HG02938 (cell line): Measurements from ENCODE around the gene TAS2R7.
"Not testable (repeated sequence)": the region's sequence is repeated elsewhere in the genome, so short reads cannot be mapped to it uniquely, and the experiment has no call there.

Experiments used
- ATAC-seq: cut with Tn5 transposase; IDR thresholded peaks from one replicate; pipeline ENCODE4 v1.9.1; 2021; ENCODE audit warnings: mild to moderate bottlenecking, moderate library complexity; ENCODE audit not compliant: unreplicated experiment

The TAS2R7 gene, protein sequence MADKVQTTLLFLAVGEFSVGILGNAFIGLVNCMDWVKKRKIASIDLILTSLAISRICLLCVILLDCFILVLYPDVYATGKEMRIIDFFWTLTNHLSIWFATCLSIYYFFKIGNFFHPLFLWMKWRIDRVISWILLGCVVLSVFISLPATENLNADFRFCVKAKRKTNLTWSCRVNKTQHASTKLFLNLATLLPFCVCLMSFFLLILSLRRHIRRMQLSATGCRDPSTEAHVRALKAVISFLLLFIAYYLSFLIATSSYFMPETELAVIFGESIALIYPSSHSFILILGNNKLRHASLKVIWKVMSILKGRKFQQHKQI

DNA sequence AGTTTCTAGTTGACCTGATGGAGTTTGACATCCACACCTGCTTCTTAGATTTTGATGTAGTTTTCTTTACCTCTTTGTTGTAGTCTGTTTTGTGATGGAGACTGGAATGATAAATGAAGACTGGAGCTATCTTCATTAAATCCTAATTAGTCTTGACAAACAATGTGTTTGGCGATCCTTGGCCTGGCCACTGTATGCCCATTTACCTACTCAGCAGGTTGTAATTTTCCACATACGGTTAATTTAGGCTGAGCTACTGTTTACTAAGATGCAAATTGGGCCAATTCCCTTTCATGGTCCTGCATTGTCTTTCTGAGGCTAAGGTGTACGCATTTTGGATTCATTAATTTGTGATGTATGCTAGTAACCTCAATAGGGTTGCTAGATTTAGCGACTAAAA lies at the start of gene TAS2R7:
Gene TAS2R7 (minus strand): TSS at position 41 of the 400 bp plus-strand sequence. CDS start 57 bp downstream, outside the sequence.
- no peak for ATAC-seq

DNA sequence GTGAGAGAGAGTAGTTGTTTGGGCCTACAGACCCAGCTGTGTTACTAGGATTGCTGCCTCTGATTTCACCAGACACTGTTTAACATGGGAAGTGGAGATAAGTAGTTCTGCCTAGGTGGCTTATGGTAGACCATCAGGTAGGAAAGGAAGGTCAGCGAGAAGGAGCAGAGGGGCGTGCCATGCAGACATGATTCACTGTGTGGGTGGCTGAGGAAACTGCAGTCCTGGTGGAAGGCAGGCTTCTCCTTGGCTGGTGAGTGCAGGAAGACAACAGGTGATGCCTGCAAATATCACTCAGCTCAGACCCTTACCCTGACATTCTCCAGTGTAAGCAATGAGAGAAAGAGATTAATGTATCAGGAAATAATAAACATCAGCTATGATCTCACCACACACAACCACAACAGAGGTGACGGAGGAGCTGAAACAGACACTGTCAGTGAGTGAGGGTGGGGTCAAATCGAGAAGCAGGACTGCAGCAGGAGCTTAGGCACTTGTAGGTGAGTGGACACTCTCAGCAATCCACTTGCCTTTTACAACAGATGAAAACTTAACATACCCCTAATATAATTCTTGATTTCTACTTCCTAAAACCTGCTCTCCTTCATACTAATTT lies 48.9 kb upstream of the TAS2R7 start:
- ATAC-seq: no peak

DNA sequence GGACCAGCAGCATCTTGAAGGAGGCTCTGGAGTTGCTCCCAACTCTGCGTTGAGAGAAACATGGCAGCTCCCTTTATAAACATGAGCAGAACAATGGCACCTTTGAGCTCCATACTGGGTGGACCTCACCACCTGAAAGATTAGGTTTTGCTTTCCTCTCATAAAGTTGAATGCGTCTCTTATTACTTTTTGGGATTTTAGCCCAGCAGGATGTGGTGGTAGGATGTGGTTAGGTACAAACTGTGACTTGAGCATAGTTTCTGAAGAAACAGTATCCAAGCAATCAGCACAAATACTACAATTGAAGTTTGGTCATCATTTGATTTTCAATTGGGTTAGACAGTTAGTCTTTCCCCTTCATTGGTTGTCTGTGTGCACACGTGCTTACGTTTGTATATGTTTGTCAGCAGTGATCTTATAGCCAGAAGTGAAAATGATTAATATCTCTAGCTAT lies 47.0 kb upstream of the TAS2R7 start, which contains the start of gene PRR4:
Gene PRR4 (minus strand): TSS at position 51 of the 454 bp plus-strand sequence. CDS start 38 bp downstream, at position 13.
- ATAC-seq: peak; percentile 60

DNA sequence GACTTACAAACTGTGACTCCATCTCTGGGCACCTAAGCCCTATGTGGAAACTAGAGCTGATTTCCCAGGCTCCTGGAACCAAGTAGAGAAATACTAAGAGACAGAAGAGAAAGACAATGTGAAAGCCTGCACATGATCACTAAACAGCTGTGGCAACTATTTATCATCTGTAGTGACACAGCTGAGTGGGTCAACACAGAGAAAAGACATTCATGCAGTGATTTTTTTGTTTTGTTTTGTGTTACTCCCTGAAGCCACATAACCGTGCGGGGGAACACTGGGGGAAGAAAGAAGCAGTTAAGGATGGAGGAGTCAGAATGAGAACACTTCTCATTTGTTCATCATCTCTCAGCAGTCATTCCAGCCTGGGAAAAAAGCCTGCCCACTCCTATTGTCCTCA lies 45.3 kb upstream of the TAS2R7 start:
- no peak for ATAC-seq

DNA sequence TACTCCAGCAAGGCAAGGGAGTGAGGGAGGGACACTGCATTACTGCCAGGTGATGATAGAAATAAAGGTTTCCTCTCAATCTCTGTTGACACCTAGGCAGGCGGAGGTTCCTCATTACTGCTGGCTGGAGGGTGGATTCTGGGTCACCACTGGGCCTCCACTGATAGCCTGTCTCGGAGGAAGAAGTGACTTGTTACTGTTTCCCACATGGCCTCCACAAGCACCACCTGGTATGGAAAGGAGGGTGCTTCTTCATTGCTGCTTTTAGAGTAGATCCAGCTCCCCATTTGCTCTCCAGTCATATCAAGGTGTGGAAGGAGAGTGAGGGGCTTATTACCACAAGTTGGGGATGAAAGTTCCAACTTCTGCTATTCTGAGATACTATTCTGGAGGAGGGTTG lies 40.4 kb upstream of the TAS2R7 start:
- ATAC-seq: no peak

DNA sequence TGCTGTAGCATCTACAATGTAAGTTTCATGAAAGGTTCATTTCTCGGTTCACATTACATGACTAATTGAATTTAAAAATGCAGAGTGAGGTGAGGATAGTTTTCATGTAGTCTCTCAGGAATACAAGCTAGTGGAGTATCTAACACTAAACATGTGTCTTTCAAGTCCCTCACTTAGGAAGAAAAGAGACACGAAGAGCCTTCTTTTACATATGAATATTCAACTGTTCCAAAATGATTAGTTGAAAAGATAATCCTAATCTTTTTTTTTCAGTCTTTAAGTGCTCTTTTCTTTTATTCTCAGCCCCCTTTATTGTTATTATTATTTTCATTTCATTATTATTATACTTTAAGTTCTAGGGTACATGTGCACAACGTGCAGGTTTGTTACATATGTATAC lies 36.0 kb upstream of the TAS2R7 start:
- ATAC-seq: no peak

DNA sequence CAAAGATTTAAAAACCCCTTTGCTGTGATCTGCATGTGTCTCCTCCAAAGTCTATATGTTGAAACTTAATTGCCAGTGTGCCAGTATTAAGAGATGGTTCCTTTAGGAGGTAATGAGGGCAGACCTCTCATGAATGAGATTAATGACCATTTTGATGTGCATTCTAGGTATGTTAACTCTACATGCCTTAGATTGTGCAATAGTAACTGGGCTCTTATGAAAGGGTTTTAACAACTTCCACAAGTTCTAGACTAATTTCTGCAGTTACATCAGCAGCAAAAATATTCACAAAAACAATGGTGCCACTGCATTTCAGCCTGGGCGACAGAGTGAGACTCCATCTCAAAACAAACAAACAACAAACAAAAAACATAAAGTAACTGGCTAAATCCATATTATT lies 27.6 kb upstream of the TAS2R7 start:
- ATAC-seq: no peak

DNA sequence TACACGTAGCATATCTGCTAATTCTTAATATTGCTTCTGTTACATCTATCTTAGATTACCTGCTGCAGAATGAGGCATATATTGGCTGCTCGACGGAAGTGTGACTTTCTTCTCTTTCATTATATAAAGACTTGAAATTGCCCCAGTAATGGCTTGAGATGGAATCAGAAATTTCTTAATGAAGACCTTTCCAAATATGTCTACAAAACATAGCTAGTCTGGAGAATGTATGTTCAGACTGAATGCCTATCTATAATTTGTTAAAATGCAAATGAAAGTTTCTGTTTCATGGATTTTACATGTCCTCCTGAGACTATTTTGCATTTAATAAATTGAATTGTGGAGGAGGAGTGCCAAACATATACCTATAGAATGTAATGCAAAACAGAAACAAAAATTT lies 23.8 kb upstream of the TAS2R7 start, which contains the start of gene TAS2R10:
Gene TAS2R10 (minus strand): TSS at position 101 of the 400 bp plus-strand sequence. CDS start 89 bp downstream, at position 12.
- no peak for ATAC-seq

DNA sequence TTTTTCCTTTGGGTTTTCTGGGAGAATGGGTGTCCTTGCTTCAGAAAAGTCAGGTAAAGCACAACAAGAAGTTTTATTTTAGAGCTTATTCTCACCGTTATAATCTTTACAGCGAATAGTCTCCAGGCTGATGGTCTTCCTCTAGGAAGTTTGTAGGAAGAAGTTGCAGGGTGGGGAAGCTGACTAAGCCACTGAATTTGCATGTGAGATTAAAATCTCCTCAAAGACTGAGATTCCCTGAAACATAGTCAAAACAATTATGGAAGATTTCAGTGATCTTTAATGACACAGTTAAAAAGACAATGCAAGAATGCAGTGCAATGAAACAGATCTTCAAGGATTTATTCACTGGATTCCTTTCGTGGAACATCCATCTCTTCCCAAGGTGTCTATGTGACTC lies 22.5 kb upstream of the TAS2R7 start:
- ATAC-seq: no peak

DNA sequence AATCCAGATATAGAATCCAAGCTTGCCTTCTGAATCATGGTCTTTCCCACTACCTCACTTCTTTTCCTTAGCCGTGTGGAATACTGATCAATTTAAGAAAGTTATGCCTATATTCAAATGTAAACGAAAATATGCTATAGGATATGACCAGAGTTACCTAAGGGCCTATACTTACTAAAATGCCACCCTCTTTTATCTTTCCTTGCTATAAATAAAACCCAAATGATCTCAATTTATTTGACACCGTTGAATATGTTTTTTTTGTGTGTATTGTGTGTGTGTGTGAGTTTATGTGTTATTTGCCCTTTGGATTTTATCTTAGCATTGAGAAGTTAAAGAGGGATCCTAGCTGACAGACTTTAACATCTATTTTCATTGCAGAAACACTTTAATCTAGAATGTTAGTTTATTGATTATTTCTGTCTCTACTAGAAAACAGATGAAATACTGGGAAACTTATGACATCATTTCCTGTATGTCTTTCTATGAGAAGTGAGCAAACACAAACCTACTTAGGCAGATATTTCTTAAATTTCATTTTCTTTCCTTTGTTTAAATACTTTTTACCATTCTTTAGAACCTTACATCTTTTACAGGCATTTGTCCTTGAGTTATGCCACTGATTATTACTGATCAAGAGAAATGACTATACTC lies 9.6 kb upstream of the TAS2R7 start:
- no peak for ATAC-seq

DNA sequence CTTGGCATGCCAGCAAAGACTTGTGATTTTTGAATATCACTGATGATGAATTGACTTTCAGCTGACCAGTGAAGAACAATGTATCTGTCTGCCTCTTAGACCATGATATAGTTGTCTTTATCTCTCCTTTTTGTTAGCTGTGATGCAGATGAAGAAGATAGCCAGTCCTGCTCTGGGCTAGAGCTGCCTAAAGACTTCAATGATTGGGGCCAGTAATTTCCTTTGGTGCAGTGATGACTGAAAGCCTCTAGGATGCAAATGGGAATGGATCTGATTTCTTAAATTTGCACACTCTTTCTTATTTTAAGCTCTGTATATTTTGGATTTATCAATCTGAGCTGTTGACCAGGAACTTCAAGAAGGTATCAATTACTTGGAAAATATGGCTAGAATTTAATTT lies 7.6 kb upstream of the TAS2R7 start, which contains the start of gene TAS2R9:
Gene TAS2R9 (minus strand): TSS at position 101 of the 400 bp plus-strand sequence. CDS start 93 bp downstream, at position 8.
- no peak for ATAC-seq

DNA sequence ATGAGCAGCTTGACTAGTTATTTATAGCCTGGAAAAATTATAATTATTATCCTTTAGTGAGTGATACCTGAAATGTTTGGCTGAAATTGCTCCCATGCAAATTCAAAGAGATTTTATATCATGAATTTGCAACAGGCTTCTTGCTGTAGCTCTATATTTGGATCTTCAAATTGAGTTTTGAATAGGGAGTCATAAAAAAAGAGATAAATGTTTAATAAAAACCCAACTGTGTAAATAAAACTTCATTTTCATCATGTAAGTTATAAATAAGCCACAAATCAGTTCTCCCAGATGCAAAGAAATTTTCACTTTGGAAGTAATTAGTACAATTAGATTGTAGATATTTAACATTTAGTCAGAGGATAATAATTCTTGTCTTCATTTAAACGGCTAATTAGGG lies 4.8 kb upstream of the TAS2R7 start, which contains the start of gene TAS2R8:
Gene TAS2R8 (minus strand): TSS at position 101 of the 400 bp plus-strand sequence. CDS start 306 bp downstream, outside the sequence.
- no peak for ATAC-seq

DNA sequence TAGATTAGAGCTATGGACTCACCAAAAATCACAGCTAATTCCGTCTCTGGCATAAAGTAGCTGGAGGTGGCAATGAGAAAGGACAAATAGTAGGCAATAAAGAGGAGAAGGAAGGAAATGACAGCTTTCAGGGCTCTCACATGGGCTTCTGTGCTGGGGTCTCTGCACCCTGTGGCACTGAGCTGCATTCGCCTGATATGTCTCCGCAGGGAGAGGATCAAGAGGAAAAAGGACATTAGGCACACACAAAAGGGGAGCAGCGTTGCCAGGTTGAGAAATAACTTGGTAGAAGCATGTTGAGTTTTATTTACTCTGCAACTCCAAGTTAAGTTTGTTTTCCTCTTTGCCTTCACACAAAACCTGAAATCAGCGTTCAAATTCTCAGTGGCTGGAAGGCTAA lies 686 bp downstream of the TAS2R7 start:
- ATAC-seq: no peak

DNA sequence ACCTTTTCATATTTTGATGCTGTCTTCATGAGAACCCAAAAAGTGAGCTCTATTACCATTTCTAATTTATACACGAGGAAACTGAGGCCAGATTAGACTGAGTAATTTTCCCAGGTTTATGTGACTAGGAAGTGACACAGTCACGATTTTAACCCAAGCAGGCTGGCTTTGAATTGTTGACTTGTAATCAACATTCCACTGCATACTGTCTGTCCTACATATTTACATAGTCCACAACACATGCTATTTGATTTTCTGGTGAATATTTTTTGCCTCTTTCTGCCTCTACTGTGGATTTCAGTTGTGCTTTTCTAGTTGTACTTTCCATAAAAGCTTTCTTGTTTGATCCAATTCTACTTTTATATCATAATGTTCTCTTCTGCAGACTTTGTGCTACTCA lies 8.2 kb downstream of the TAS2R7 start:
- no peak for ATAC-seq

DNA sequence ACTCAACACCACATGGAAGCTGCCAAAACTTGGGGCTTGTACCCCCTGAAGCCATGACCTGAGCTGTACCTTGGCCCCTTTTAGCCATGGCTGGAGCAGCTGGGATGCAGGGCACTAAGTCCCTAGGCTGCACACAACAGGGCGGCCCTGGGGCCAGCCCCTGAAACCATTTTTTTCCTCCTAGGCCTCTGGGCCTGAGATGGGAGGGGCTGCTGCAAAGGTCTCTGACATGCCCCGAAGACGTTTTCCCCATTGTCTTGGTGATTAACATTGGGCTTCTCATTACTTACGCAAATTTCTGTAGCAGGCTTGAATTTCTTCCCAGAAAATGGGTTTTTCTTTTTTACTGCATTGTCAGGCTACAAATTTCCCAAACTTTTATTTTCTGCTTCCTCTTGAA lies 10.7 kb downstream of the TAS2R7 start:
- not testable (repeated sequence) for ATAC-seq

DNA sequence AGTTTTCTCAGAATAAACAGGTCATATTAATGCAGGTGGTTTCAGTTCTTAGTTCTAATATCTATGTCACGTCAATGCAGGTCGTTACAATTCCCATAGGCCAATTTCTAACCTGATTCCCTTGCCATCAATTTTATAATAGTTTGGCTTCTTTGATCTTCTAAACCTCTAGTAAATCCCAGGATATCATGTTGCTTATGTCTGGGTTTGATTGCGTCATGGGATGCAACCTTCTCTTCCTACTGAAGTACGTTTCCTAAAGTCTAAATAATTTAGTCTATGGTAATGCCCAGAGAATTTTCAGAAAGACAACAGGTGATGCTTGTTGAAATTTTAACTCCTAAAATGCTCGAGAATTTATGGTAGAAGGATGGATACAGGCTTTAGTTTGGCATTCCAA lies 19.2 kb downstream of the TAS2R7 start:
- ATAC-seq: no peak

DNA sequence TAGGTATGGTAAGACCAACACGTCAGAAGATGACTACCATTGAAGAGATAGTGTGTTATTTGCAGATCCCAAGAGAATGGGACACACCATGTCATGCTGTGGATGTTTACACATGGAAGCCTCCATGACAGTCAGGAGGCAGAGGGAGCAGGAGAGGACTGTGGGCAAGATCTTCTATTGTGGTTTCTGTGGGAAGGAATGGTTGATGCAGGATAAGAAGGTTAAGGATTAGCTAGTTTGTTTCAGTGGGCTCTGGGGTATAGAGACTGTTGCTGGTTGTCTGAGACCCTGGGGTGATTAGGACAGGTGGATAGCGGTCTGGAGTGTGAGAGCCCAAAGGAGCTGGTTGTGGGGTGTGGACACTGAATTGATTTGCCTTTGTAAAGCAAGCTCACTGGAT lies 23.3 kb downstream of the TAS2R7 start:
- no peak for ATAC-seq

DNA sequence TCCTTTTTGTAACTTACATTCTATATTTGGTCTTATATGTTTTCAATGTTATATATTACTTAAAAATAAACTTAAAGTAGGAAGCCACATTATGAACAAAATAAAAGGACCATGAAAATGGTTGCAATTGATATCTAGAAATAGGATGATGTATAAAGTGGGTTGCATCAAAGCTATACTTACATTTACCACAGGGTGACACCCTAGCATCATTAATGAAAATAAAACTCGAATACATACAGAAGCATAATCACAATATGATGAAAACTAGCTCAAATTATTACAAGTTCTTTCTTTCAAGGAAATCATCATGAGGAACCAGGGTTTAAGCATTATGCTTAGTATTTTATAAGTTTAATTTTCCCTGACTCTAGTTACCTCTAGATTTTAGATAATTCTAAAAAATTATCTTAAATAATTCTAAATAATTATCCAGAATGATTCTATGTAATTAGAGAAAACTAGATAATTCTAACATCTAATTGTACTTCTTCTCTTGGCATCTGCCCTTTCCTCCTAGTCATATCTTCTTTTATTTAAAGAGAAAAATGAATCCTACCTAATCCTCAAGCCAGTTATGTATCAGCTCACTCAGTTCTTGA lies 31.2 kb downstream of the TAS2R7 start:
- ATAC-seq: no peak

DNA sequence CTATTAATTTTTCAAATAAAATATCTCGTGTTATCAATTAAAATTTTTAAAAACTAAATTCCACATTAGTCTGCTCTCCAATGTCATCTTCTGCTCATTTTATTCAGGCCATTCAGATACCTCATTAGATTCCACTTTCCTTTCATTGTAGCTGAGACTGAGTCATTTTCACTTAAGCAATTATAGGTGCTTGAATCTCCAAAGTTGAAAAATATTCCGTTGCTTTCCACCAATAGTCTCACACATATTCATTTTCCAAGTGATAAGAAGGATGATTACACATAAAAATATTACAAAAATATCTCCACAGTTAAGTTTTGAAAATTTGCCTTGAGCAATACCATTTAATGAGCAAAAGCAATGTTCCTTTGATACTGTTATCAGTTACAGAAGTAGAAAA lies 42.8 kb downstream of the TAS2R7 start:
- no peak for ATAC-seq

DNA sequence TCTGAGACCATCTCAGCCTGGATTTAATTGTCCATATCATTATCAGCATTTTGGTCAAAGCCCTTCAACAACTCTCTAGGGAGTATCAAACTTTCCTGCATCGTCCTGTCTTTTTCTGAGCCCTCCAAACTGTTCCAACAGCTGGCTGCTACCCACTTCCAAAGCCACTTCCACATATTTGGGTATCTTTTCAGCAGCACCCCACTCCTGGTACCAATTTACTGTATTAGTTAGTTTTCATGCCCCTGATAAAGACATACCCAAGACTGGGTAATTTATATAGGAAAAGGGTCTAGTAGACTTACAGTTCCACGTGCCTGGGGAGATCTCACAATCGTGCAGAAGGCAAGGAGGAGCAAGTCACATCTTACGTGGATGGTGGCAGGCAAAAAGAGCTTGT lies 46.2 kb downstream of the TAS2R7 start:
- ATAC-seq: no peak

DNA sequence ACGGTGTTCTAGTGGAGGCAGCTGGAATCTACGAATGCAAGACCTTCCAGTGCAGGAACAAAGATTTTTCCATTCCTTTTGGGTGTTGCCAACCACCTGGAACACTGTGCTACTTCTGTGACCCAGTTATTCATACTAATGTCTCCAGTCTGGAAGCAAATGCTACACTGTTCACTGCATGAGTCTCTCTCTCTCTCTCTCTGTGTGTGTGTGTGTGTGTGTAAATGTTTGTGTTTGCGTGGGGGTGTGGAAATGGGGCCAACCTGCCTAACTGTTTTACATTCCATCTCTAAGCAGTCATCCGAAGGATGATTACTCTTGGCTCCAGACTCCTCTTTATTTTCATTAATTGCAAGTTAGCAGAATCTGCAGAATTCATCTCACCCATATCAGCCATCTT lies 49.4 kb downstream of the TAS2R7 start:
- ATAC-seq: no peak
